NAMALWA (cell line): ENCODE data around the gene CECR2.

ENCODE experiments used
- DNase-seq: peaks from one replicate; pipeline ENCODE4 v3.0.0-alpha.2; 2015; ENCODE audit warnings: low spot score

The CECR2 gene

DNA sequence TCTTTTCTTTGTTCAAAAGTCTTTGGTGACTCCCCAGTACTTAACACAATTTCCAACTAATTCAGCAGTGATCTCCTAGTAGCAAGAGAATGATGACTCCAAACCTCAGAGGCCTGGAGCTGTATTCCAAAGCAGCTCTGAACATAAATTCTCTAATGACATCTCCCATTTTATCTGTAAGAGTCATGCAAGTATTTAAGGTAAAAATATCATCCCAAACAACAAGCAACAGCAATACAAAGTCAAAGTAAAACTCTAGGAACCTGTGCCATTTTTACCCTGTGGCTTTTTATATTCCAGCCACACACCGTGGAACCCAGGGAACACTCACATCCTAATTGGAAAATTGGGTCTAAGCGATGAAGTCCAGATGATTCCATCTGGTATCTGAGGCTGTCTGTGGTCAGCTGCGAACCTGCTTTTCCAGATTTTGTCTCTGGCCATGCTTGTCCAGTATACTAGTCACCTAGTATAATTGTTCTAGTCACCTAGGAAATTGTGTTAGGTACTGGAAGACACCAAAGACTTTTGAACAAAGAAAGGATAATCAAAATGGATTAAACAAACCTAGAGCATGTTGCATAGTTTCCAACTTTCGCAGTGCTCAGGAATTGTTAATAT, 101.7 kb downstream of the CECR2 start:
- DNase-seq, result no peak

GRCh38 chr22:17471886-17472535, 102.8 kb downstream of the CECR2 start:
- no peak for DNase-seq

DNA sequence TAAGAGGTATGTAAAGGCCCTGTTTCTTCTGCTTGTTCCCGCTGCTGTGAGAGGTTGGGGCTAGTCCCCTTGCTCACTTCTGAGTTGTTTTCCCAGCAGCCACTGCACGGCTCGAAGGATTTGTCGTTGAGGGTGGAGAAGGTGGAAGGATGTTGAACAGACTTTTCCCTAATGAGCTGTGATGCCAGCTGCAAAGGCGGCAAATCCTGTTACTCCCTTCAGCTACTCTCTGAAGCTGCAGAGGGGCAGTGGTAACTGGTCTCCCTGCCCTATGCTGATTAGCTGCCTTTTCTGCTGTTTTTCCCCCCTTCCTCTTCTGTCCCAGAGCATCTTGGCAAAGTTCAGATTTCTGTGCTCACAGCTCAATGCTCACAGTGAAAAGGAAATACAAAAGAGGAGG, 103.7 kb downstream of the CECR2 start:
- no peak for DNase-seq

- no peak for DNase-seq
Observed at GRCh38 chr22:17475318-17476230, 106.3 kb downstream of the CECR2 start.

- no peak for DNase-seq
Observed at GRCh38 chr22:17476838-17477237, 107.6 kb downstream of the CECR2 start.

DNA sequence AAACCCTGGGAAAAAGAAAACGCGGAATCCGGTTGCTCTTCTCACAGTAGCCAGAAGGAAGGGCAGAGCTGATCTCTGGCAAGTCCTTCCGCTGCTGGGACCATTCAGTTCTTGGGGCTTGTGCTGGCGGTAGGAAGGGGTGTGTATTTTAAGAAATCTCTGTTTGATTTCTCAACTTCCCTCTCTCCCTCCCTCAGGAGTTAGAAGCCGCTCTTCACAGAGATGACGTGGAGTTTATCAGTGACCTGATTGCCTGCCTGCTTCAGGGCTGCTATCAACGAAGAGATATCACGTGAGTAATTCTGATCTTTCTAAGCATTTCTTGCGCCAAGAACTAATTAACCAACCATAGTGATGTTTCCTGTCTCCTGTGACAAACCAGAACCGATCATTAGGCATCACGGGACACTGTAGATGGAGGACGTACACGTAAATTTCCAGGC, 108.2 kb downstream of the CECR2 start:
- no peak for DNase-seq

DNA sequence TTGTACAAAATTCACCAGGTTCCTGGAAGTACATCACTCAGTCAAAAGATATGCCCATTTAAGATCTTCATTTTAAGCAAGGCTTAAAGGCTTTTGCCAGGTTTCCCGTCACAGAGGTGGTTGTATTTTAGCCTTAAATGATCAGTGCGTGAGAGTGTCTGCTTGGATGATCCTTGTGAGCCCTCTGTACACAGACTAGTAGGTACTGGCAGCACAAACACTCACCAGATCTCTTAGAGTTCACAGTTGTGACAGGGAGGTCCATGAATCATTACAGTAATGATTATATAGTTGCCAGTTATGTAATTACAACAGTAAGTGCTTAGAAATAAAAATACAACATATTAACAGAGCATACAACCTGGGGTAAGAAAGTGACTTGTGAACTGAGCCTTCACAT, 109.9 kb downstream of the CECR2 start:
- DNase-seq, result no peak

- no peak for DNase-seq
Observed at GRCh38 chr22:17481424-17481823, 112.2 kb downstream of the CECR2 start.

DNA sequence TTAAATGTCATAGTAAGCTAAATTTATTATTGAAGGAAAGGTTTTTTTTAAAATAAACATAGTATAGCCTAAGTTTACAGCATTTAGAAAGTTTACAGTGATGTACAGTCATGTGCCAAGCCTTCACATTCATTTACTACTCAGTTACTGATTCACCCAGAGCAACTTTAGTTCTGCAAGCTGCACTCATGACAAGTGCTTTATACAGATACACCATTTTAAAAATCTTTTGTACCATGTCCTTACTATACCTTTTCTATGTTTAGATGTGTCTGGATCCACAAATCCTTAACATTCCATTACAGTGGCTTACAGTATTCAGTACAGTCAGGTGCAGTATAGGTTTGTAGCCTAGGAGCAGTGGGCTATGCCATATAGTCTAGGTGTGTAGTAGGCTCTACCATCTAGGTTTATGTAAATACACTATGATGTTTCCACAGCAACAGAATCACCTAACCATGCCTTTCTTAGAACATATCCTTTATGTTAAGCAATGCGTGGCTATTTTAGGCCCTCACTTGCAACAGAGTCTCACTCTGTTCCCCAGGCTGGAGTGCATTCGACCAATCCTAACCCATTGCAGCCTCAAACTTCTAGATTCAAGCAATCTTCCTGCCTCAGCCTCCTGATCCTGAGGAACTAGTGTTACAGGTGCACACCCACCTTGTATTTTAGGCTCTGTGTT, 114.6 kb downstream of the CECR2 start:
- DNase-seq, result peak; percentile 26

DNA sequence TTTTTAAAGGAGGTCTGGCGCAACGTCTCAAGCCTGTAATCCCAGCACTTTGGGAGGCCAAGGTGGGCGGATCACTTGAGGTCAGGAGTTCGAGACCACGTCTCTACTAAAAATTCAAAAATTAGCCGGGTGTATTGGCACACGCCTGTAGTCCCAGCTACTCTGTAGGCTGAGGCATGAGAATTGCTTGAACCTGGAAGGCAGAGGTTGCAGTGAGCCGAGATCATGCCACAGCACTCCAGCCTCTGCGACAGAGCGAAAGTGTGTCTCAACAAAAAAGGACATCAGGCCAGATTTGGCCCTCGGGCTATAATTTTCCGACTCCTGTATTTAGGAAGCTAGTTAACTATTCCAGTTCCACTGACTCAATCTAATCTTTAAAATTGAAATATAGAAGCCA, 115.3 kb downstream of the CECR2 start:
- DNase-seq, result no peak

DNA sequence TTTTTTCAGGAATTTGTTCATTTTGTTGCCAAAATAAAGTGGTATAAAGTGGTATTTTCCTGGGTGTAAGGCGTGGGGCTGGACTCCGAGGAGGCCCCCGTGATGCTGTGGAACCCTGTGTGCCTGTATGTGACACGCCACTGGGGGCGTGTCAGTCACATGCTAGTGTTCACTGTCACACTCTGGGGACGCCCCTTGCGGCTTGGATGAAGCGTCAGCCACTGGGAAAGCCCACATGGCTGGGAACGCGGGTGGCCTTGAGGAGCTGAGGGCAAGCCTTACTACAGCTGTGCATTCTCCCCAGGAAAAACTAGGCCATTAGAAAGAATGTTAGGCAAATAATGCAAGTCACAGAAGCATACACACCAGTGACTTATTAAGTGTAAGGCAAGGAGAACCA, 117.1 kb downstream of the CECR2 start:
- DNase-seq, result no peak

- DNase-seq, result no peak
Observed at GRCh38 chr22:17486719-17487118, 117.5 kb downstream of the CECR2 start.

DNA sequence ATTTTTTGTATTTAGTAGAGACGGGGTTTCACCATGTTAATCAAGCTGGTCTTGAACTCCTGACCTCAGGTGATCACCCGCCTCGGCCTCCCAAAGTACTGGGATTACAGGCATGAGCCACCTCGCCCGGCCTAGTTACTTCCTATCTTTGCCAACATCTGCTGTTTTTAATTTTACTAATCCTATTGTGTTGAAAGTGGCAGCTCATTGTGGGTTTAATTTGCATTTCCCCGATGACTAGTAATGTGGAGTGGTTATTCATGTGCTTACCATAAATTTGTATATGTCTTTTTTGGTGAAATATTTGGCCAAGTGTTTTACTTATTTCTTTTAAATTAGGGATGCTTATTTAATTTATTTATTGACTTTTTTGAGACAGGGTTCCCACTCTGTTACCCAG, 119.8 kb downstream of the CECR2 start:
- no peak for DNase-seq

- no peak for DNase-seq
Observed at GRCh38 chr22:17491090-17491640, 121.9 kb downstream of the CECR2 start.

- no peak for DNase-seq
Observed at GRCh38 chr22:17492247-17492646, 123.0 kb downstream of the CECR2 start.

- no peak for DNase-seq
Observed at GRCh38 chr22:17493419-17493981, 124.2 kb downstream of the CECR2 start.

- DNase-seq, result no peak
Observed at GRCh38 chr22:17496841-17497240, 127.6 kb downstream of the CECR2 start.

DNA sequence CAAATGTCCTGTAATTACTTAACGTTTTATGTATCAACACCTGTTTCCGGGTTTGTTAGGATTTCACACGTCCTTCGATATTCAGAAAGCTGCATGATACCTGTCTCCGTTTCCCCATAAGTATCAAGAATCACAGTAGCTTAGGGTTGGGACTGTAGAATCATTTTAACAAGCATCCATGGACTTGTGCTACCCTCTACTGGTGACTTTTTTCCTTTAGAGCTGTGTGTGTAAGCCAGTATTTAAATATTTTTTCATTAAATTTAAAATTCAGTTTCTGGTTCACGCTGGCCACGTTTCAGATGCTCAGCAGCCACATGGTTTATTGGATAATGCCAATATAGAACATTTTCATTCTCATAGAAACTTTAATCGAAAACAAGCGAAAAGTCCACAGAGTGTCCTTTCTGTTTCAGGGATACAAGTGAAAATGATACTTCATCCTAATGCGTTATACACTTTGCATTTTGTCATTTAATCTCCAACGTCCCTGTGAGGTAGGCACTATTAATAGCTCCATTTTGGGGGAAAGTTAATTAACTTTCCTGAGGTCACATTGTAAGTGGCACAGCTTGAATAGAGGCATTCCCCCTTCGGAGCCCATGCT, 132.5 kb downstream of the CECR2 start:
- peak; percentile 86 for DNase-seq

- no peak for DNase-seq
Observed at GRCh38 chr22:17508110-17508509, 138.8 kb downstream of the CECR2 start.

DNA sequence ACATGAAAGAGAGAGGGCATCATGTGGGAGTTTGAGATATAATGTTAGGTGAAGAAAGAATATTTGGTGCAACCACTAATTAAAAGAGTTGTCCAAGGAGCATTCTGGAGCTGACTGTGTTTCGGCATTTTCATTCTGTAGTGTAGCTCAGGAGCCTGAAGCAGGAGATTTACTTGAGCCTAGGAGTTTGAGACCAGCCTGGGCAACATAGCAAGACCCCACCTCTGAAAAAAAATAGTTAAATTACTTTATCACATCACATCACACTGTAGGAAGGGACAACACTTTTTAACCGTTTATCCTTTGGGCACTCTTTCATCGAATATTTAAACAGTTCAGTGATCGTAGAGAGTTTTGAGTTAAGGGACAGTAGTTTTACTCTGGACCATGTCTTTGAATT, 143.7 kb downstream of the CECR2 start:
- no peak for DNase-seq

DNA sequence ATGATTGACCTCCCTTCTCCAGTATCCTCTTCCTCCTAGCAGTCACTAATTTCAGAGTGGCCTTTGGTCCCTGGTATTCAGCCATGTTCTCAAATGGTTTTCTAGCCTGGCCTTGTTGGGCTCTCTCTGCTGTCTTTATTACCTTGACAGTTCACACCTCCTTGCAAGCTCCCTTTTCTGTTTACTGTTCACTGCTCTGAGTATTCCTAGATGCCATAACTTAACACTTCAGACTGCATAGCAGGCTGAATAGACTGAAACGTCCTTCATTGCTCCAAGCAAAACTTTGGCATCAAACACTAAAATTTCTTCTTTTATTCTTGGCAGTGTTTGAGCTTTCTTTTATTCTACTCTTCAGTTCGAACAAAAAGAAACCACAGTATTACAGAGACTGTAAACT, 144.4 kb downstream of the CECR2 start:
- no peak for DNase-seq
